ENCODE results near the gene ZNF574.

DNA sequence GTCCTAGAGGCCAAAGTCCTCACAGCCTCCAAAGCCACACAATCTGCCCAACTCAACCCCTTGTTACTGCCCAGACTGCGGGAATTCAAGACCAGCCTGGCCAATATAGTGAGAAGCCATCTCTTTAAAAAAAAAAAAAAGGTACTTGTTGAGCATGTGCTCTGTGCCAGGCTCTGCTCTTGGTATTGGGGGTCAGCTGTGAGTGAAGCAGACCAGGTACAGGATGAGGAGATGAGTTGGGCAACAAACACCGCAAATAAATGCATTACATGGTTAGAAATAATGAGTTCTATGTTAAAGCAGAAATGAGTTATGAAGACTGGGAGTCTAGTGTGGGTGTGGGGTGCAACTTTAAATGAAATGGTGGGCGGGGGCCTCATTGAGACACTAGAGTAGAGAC lies 15.8 kb upstream of the ZNF574 start:
- TF ChIP-seq POLR2A (IDR thresholded peaks at IDR 0.05; ENCODE audit: low read depth, low read length) (no peak), TAF1 (IDR thresholded peaks at IDR 0.05; ENCODE audit: borderline replicate concordance, low read depth, low read length) (no peak)

All from GM12892 (cell line).